KMS-11 (cell line): ENCODE results near the gene SPAG4.
A peak's percentile ranks its signal among the peaks of the same experiment; 100 is the strongest.

Experiments
- H2AFZ ChIP-seq: fragments of 200-600 bp; sonication (generic); 2 replicates; pipeline ENCODE4 v1.6.1; 2016; ENCODE audit warnings: antibody characterized with exemption, mixed run types, low read depth
- H3K27ac ChIP-seq: fragments of 200-600 bp; sonication (generic); 2 replicates; pipeline ENCODE4 v1.6.1; 2016; ENCODE audit warnings: mild to moderate bottlenecking, mixed run types
- H3K27me3 ChIP-seq: fragments of 200-600 bp; sonication (generic); 2 replicates; pipeline ENCODE4 v1.6.1; 2017; ENCODE audit warnings: mild to moderate bottlenecking, low read depth, mixed run types, moderate library complexity; ENCODE audit not compliant: insufficient read depth
- H3K36me3 ChIP-seq: fragments of 200-600 bp; sonication (generic); 2 replicates; pipeline ENCODE4 v1.6.1; 2017; ENCODE audit warnings: mild to moderate bottlenecking, mixed run types; ENCODE audit not compliant: insufficient read depth
- H3K4me1 ChIP-seq: fragments of 200-600 bp; sonication (generic); 2 replicates; pipeline ENCODE4 v1.6.1; 2016; ENCODE audit warnings: mild to moderate bottlenecking, low read depth, mixed run types; ENCODE audit not compliant: poor library complexity, severe bottlenecking
- H3K4me2 ChIP-seq: fragments of 200-600 bp; sonication (generic); 2 replicates; pipeline ENCODE4 v1.7.0; 2016; ENCODE audit warnings: mild to moderate bottlenecking, mixed run types
- H3K4me3 ChIP-seq: fragments of 200-600 bp; sonication (generic); IDR thresholded peaks from 2 replicates; pipeline ENCODE4 v1.6.1; 2017; ENCODE audit warnings: low read depth, low read length, mixed read lengths; ENCODE audit not compliant: insufficient read depth
- H3K79me2 ChIP-seq: fragments of 200-600 bp; sonication (generic); 2 replicates; pipeline ENCODE4 v1.6.1; 2016; ENCODE audit warnings: low read depth, mixed run types; ENCODE audit not compliant: insufficient read depth
- H3K9ac ChIP-seq: fragments of 200-600 bp; sonication (generic); 2 replicates; pipeline ENCODE4 v1.6.1; 2016; ENCODE audit warnings: mild to moderate bottlenecking, mixed run types
- H4K20me1 ChIP-seq: fragments of 200-600 bp; sonication (generic); 2 replicates; pipeline ENCODE4 v1.6.1; 2016; ENCODE audit warnings: mild to moderate bottlenecking, mixed run types; ENCODE audit not compliant: insufficient read depth
- TF ChIP-seq, protein P1 (sequence below): fragments of 200-600 bp; sonication (generic); conservative IDR thresholded peaks from 2 replicates; pipeline ENCODE4 v1.6.1; 2017; ENCODE audit warnings: low read depth, mild to moderate bottlenecking, antibody characterized with exemption, low read length, moderate library complexity, mixed read lengths

Gene SPAG4

DNA sequence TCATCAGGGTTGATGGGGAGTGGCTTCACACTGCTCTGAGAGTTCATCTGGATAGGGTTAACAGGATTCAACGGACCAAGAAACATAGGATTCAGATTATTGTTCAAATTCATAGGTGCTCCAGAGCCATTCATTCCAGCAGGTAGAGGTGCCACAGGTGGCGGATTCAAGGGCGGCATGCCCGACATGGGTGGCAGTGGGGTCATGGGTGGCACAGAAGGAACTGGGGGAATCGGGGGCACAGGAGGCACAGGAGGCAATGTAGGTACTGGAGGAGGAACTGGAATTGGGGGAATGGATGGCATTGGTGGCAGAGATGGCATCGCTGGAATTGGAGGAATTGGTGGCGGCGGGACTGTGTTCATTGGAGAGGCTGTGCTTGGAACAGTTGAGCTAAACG lies 38.8 kb downstream of the SPAG4 start:
- Histone ChIP-seq H3K36me3 (peaks cover 6% of the 10 kb centered on the region; the same call in 1 of the 2 replicates), H2AFZ (no peak overlapping the region), H4K20me1 (peaks cover 49% of the 10 kb centered on the region)

DNA sequence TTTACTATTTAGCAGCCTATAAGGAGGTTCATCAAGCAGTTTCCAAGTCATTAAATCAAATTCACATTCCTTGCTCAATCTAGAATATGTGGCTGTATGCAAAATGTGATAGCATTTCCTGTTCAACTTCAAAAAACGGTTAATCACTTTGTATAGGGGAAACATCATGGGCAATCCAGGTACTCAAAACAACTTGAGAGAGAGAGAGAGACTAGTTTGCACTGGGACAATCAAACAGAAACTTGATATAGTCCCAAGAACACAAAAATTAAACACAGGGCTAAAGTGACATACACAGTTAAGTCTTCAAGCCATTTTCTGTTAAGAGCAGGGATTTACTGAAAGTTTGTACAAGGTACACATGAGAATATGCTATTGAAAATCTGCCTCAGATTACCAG lies 41.6 kb downstream of the SPAG4 start:
- no peak overlapping the region for H2AFZ ChIP-seq
- H3K4me1 ChIP-seq, result peaks cover 53% of the 10 kb centered on the region
- no peak overlapping the region for H3K9ac ChIP-seq
- no peak overlapping the region for H3K4me2 ChIP-seq
- no peak overlapping the region for H3K4me3 ChIP-seq
- peaks cover 100% of the 10 kb centered on the region for H3K79me2 ChIP-seq
- peaks cover 6% of the 10 kb centered on the region; the same call in 1 of the 2 replicates for H3K36me3 ChIP-seq
- H3K27me3 ChIP-seq, result no peaks in the 10 kb centered on the region
- peaks cover 69% of the 10 kb centered on the region for H4K20me1 ChIP-seq
- TF ChIP-seq, protein P1, sequence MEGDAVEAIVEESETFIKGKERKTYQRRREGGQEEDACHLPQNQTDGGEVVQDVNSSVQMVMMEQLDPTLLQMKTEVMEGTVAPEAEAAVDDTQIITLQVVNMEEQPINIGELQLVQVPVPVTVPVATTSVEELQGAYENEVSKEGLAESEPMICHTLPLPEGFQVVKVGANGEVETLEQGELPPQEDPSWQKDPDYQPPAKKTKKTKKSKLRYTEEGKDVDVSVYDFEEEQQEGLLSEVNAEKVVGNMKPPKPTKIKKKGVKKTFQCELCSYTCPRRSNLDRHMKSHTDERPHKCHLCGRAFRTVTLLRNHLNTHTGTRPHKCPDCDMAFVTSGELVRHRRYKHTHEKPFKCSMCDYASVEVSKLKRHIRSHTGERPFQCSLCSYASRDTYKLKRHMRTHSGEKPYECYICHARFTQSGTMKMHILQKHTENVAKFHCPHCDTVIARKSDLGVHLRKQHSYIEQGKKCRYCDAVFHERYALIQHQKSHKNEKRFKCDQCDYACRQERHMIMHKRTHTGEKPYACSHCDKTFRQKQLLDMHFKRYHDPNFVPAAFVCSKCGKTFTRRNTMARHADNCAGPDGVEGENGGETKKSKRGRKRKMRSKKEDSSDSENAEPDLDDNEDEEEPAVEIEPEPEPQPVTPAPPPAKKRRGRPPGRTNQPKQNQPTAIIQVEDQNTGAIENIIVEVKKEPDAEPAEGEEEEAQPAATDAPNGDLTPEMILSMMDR, result no peak
- H3K27ac ChIP-seq, result no peak overlapping the region

More for the DNA sequence above, 38.8 kb downstream of the SPAG4 start:
- no peak overlapping the region for H3K9ac ChIP-seq
- H3K4me3 ChIP-seq, result no peak overlapping the region
- peaks cover 36% of the 10 kb centered on the region for H3K4me1 ChIP-seq
- no peaks in the 10 kb centered on the region for H3K27me3 ChIP-seq
- no peak overlapping the region for H3K4me2 ChIP-seq
- H3K27ac ChIP-seq, result no peak overlapping the region
- H3K79me2 ChIP-seq, result peaks cover 100% of the 10 kb centered on the region
- TF ChIP-seq, protein P1, result no peak

DNA sequence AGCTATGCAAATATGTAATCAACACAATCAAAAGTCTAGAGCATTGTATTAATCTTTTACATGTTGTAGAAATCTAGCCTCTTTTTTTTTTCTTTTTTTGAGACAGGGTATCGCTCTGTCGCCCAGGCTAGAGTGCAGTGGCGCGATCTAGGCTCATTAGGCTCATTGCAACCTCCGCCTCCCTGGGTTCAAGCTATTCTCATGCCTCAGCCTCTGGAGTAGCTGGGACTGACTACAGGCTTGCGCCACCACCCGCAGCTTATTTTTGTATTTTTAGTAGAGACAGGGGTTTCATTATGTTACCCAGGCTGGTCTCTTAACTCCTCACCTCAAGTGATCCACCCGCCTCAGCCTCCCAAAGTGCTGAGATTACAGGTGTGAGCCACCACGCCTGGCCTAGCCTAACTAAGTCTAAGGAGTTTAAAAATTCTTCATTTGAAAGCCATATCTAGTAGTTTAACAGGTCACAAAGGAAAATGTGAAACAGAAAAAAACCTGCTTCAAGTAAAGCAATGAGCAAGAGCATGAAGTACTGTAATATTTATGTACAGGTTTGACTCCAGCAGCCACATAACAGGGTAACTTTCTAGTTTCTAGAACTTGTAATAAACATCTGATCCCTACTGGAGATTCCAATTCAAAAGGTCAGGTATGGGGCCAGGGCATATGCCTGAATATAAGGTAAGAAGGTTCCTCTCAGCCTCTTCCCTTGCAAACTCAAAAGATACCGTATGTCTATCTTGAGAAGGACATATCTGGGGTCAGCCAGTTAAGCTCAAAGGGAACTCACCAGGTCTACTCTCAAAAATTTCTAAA lies 44.7 kb downstream of the SPAG4 start:
- Histone ChIP-seq H3K36me3 (no peaks in the 10 kb centered on the region), H3K4me3 (no peak overlapping the region), H3K4me1 (peaks cover 64% of the 10 kb centered on the region)

DNA sequence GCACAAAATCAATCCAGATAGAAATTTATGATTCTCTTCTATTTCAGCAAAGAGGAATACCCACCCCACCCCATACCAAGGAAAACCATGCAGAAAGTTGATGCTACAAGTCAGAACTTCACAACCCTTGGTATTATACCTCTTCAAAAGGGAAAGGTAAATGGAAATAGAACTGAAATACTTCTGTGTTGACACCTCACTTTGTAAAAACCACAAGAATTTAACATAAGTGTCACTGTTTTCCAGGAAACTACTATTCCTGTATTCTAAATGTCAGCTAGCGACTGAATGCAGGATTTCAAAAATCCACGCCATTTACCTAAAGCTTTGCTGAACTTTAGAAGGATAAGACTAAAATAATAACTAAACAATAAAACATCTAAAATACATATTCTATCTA lies 45.4 kb downstream of the SPAG4 start:
- H3K27ac ChIP-seq, result peak overlapping the region; percentile 4; the same call in 1 of the 2 replicates
- peaks cover 71% of the 10 kb centered on the region for H4K20me1 ChIP-seq
- TF ChIP-seq, protein P1, result no peak
- peak overlapping the region; percentile 80 for H3K4me2 ChIP-seq
- no peak overlapping the region for H2AFZ ChIP-seq
- H3K4me1 ChIP-seq, result peaks cover 64% of the 10 kb centered on the region
- H3K27me3 ChIP-seq, result no peaks in the 10 kb centered on the region
- H3K36me3 ChIP-seq, result no peaks in the 10 kb centered on the region
- H3K79me2 ChIP-seq, result peaks cover 88% of the 10 kb centered on the region
- peak overlapping the region; percentile 3; the same call in 1 of the 2 replicates for H3K9ac ChIP-seq
- H3K4me3 ChIP-seq, result no peak overlapping the region

More for the DNA sequence above, 44.7 kb downstream of the SPAG4 start:
- H3K27me3 ChIP-seq, result no peaks in the 10 kb centered on the region
- peaks cover 78% of the 10 kb centered on the region for H4K20me1 ChIP-seq
- H2AFZ ChIP-seq, result no peak overlapping the region
- peak overlapping the region; percentile 80 for H3K4me2 ChIP-seq
- no peak overlapping the region for H3K9ac ChIP-seq
- TF ChIP-seq, protein P1, result no peak
- peaks cover 95% of the 10 kb centered on the region for H3K79me2 ChIP-seq
- peak overlapping the region; percentile 4; the same call in 1 of the 2 replicates for H3K27ac ChIP-seq
